Neural cell (in vitro differentiated cells): ENCODE data around the gene PGM5.
"Not testable (repeated sequence)": the region's sequence is repeated elsewhere in the genome, so short reads cannot be mapped to it uniquely, and the experiment has no call there.

ENCODE experiments used
- EP300 ChIP-seq: fragments of 450-650 bp; conservative IDR thresholded peaks from 2 replicates; pipeline ENCODE4 v1.6.1; 2014; ENCODE audit warnings: antibody characterized with exemption, mild to moderate bottlenecking, moderate library complexity; ENCODE audit not compliant: poor library complexity, severe bottlenecking
- POLR2AphosphoS5 ChIP-seq: IDR thresholded peaks from 2 replicates; pipeline ENCODE4 v1.6.1; 2012
- TAF1 ChIP-seq: IDR thresholded peaks from 2 replicates; pipeline ENCODE4 v1.6.1; 2012; ENCODE audit warnings: low read depth
- TF ChIP-seq, protein P1 (sequence below): fragments of 450-650 bp; IDR thresholded peaks from 2 replicates; pipeline ENCODE4 v1.5.1; 2014; ENCODE audit warnings: antibody characterized with exemption, mild to moderate bottlenecking, moderate library complexity; ENCODE audit not compliant: poor library complexity, severe bottlenecking
- TF ChIP-seq, protein P2 (sequence below): IDR thresholded peaks from 2 replicates; pipeline ENCODE4 v1.6.1; 2012; ENCODE audit warnings: borderline replicate concordance

DNA sequence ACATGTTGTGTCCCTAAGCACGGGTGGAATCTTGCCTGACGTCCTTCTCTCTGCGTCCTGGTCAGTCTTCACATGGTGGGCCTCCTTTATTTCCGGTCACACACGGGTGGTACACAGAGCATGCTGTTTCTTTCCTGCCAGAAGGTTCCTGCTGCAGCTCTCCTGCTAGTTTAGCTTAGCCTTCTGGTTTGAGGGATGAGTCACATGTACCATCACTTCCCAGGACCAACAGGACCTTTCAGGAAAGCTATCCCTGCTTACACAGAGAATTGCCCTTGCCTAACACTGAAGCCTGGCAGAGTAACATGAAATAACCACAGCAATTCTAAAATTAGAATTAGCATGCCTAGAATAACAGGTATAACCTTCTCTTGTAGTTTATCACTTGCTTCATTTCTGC, 45.2 kb upstream of the PGM5 start:
- not testable (repeated sequence) for TF ChIP-seq EP300, POLR2AphosphoS5, TAF1
- TF ChIP-seq, protein P1, sequence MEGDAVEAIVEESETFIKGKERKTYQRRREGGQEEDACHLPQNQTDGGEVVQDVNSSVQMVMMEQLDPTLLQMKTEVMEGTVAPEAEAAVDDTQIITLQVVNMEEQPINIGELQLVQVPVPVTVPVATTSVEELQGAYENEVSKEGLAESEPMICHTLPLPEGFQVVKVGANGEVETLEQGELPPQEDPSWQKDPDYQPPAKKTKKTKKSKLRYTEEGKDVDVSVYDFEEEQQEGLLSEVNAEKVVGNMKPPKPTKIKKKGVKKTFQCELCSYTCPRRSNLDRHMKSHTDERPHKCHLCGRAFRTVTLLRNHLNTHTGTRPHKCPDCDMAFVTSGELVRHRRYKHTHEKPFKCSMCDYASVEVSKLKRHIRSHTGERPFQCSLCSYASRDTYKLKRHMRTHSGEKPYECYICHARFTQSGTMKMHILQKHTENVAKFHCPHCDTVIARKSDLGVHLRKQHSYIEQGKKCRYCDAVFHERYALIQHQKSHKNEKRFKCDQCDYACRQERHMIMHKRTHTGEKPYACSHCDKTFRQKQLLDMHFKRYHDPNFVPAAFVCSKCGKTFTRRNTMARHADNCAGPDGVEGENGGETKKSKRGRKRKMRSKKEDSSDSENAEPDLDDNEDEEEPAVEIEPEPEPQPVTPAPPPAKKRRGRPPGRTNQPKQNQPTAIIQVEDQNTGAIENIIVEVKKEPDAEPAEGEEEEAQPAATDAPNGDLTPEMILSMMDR: not testable (repeated sequence)
- TF ChIP-seq, protein P2, sequence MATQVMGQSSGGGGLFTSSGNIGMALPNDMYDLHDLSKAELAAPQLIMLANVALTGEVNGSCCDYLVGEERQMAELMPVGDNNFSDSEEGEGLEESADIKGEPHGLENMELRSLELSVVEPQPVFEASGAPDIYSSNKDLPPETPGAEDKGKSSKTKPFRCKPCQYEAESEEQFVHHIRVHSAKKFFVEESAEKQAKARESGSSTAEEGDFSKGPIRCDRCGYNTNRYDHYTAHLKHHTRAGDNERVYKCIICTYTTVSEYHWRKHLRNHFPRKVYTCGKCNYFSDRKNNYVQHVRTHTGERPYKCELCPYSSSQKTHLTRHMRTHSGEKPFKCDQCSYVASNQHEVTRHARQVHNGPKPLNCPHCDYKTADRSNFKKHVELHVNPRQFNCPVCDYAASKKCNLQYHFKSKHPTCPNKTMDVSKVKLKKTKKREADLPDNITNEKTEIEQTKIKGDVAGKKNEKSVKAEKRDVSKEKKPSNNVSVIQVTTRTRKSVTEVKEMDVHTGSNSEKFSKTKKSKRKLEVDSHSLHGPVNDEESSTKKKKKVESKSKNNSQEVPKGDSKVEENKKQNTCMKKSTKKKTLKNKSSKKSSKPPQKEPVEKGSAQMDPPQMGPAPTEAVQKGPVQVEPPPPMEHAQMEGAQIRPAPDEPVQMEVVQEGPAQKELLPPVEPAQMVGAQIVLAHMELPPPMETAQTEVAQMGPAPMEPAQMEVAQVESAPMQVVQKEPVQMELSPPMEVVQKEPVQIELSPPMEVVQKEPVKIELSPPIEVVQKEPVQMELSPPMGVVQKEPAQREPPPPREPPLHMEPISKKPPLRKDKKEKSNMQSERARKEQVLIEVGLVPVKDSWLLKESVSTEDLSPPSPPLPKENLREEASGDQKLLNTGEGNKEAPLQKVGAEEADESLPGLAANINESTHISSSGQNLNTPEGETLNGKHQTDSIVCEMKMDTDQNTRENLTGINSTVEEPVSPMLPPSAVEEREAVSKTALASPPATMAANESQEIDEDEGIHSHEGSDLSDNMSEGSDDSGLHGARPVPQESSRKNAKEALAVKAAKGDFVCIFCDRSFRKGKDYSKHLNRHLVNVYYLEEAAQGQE: not testable (repeated sequence)
